ENCODE data around the gene MTMR12.

MTMR12 gene

DNA sequence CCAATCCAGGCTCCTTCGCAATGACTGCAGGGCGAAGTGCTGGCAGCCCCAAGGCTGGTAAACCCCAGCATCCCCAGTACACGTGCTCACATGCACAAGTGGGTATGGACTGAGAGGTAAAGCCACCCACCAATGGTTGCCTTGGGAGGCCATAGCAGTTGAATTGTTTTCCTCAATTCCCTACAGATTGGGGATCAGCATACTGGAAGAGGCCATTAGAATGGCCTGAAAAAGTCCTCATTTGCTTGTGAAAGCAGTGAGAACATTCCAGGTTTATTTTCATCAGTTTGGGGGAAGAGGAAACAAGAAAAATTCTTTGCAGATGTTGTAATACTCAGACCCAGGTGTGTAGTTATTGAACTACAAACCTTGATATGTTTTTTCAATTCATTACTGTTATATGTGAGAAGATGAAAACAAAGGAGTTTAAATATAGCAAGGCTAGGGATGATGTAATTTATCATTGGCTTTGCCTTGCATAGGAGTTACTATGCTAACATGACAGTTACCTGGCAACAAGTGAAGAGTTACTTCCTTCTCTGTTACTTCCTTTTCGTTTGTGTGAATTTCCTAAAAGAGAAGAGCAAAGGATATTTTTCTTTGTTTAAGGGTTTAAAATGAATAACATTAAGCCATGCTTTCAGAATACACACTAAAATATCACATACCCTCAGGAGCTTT, 36.4 kb downstream of the MTMR12 start:
- DNase-seq (ENCODE audit: low read depth in 4 of 4, low spot score in 1 of 4) = no peak

DNA sequence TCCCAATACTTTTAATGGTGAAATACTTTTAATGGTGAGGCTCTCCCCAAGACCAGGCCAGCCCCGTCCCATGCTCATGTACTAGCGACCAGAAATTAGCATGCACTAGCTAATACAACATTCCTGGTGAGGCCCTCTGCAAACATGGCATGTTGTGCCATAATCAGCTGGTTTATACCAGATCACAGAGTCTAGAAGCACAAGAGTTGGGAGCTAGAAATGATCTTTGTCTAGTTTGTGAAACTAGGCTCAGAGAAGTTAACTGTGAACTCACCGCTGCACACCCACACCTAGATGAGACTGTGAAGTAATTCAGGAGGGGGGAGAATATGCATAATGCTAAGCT, 37.4 kb downstream of the MTMR12 start:
- DNase-seq (ENCODE audit: low read depth in 4 of 4, low spot score in 1 of 4) = no peak

DNA sequence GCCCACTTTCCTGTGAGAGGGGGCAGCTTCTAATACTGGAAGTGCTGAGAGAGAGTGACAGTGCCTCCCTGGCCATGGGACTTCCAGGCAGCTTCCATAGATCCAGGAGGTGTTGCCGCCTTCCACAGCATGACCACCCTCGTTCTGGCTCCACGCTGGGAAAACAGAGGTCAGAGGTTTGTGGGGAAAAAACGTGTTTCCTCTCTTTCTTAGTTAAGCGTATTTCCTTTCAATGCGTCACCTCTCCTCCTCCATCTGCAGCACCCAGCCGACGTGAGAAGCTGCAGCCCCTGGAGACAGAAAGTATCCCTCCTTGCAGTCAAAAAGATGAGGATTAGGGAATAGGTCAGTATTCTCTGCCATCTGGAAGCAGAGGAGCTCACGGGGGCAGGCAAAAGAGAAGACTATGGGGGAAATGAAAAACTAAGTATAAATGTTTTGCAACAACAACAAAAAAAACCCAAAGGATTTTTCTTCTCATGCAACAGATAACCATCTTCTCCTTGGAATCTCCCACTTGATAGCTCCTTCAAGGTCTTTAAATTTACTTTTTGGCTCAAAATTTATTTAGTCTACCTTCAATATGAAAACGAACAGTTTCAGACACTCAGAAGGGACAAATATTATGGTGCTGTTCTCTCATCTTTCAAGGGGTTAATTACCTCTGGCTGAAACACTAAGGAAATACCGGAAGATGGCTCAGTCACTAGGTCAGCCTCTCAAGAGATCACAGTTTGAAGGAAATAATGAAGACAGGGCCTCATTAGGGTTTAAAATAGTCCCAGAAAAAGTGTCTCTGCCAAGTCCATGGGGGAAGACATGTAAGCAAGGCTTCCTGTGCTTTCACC, 38.0 kb downstream of the MTMR12 start:
- no peak for DNase-seq (ENCODE audit: low read depth in 4 of 4, low spot score in 1 of 4)

DNA sequence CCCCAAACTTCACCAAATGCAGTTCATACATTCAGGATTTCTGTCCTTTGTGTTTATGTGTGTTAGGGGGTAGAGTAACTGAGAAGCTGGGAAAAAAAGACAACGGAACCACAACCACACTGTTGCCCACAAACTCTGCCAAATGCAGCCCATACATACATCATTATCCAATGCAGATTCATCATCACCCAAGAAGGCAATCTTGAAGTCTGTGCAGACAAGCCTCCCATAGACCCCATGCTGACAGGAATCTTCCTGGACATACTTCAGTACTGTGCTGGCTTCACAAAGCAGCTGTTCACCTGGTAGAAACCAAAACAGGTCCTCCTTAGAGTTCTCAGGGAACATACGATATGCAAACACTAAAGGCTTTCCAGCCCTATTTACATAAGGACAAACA, 38.9 kb downstream of the MTMR12 start:
- no peak for DNase-seq (ENCODE audit: low read depth in 4 of 4, low spot score in 1 of 4)

DNA sequence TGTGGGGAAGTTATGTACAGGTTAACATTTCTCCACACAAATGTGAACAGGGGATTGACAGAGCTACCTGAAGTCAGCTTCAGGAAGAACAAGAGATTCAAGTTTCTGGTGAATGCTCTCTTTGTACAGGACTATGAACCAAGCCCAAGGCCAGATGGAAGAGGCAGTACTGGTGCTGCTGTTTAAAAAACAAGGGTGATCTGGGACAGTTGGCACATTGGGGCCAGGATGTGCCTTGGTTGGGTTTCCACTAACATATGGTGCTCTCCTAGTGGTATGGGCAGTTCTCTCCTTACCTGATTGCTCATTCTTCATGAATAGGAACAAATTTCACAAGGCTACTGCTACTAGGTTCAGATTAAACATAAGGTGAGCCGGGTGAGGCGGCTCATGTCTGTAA, 40.0 kb downstream of the MTMR12 start:
- DNase-seq (ENCODE audit: low read depth in 4 of 4, low spot score in 1 of 4) = no peak

DNA sequence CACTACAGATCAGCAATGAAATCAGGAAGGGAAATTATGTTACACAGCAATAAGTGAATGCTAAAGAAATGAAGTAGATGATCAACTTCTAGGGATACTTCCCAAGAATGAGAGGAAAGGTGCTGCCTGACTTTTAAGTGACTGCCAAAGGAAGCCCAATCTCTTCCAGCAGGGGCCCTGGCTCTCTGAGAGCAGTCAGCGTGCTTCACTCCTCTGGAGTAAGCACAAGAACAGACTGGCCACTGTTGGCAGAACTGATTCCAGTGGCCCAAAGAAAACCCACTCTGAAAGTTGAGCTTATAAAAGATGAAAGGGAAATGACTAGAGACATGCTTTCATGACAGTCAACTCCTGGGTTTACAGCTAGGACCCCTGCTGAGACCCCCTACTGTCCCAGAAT, 41.8 kb downstream of the MTMR12 start:
- no peak for DNase-seq (ENCODE audit: low read depth in 4 of 4, low spot score in 1 of 4)

DNA sequence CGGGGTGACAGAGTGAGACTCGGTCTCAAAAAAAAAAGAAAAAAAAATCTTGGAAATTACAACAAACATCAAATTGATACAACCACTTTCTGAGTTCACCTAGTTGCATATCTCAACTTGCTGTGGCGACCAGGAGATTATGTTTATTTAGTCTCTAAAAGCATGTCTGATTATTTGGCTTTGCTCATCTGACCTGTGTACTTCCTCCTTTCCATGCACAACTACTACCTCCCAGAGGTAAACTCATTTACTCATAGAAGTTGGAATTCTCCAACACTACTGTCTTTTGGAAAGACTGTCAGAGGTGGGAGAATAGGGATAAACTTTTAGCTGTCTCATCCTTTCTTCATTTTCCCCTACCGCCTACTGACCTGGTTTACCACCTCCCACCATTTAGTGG, 42.6 kb downstream of the MTMR12 start:
- DNase-seq (ENCODE audit: low read depth in 4 of 4, low spot score in 1 of 4) = no peak

DNA sequence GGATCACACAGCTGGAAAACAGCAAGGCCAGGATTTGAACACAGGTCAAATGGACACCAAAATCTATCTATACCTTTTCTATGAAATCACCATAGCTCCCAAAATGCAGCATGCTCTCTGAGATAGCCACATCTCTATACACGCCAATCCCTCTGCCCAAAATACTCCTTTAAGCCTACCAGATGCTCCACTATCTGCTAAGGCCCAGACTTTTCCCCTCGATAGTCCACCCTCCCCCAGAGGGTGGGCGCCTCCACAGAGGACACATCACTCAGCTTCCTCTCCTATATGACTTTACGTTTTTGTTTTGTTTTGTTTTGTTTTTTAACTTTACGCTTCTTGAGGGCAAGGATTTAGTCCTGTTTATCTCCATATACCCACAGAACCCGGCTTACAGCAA, 46.8 kb downstream of the MTMR12 start:
- no peak for DNase-seq (ENCODE audit: low read depth in 4 of 4, low spot score in 1 of 4)

DNA sequence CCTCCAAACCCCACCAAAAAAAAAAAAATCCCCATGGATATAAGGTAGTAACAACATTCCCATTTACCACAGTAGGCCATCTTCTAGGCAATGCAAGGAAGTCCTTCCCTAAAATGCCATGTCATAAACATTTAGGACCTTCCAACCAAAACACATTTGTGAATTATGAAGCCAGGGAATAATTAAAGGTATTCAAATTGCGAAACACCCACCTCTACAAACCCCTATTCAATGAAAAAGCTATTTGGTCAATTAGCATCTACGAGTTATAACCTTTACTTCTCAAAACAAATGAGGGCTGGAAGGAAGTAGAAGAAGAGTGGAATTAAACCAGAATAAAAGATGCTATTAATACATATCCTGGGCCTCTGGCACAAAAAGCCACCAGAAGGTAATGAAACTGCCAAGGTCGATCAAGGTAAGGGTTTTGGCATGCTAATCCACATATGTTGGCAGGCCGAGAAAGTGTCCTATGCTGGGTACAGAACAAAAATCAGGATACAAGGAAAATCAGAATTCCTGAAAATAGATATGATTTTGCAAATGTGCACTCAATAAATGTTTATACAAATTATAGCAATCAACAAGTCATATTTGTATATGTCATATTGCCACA, 47.7 kb downstream of the MTMR12 start:
- no peak for DNase-seq (ENCODE audit: low read depth in 4 of 4, low spot score in 1 of 4)

DNA sequence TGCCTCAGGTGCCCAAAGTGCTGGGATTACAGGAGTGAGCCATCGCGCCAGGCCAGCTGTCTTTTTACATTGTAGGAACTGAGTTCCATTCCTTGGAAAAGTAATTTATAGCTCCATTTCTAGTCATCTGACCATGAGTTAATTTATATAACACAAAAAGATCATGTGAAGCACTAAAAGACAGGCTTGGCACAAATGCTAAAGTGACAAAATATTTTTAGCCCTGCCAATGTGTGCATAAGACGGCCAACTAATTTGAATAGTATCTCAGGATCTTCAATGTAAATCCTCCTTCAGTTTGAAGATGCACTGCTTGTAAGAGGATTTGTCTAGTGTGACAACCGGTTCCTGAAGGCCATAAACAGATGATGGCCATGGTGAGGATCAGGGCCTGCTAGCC, 49.1 kb downstream of the MTMR12 start:
- DNase-seq (ENCODE audit: low read depth in 4 of 4, low spot score in 1 of 4) = no peak

DNA sequence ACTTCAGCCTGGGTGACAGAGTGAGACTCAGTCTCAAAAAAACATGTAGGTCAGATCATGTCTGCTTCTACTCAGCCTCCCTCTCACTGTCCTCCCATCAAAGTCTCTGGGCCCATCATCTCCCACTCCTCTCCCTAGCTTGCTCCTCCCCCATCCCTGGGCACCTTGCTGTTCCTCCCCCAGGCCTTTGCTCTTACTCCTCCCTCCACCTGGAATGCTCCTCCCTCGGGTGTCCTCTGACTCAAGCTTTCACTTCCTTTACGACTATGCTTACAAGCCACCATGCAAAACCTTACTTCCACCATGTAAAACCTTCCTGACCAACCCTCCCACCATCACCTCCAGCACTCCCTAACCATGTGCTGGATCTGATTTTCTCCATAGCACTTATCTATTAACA, 51.5 kb downstream of the MTMR12 start:
- DNase-seq (ENCODE audit: low read depth in 4 of 4, low spot score in 1 of 4) = no peak

DNA sequence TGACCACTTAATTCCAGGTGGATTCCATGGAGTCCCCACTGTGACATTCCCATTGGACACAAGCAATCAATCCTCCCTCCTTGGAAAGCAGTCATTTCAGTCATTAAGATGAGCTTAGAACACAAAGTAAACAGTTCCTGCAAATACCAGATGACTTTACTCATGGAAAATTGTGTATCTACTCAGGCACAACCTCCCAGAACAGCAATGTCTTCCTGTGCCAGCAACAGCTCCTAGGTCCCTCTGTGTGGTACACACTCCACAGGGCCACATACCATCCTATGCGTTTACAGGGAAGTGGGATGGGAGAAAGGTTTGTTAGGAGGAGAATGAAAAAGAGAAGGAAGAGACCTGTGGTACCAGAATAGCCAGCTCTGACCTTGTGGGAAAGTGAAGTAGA, 53.7 kb downstream of the MTMR12 start:
- DNase-seq (ENCODE audit: low read depth in 4 of 4, low spot score in 1 of 4) = no peak

DNA sequence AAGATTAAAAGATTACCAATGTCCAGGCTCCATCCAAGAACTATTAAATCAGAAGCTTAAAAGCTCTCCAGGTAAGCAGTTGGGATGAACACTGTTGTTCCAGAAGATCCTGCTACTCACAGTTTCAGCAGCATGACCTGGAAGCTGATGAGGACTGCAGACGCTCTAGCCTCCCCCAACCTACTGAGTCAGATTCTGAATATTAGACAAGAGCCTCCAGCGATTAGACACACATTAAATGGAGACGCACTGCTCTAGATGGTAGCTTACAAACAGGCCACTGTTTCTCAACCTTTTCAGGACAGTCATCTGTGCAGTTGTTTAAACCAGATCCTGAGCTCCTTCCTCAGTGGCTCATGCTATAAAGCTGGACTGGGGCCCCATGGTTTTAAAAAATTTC, 54.3 kb downstream of the MTMR12 start:
- no peak for DNase-seq (ENCODE audit: low read depth in 4 of 4, low spot score in 1 of 4)

DNA sequence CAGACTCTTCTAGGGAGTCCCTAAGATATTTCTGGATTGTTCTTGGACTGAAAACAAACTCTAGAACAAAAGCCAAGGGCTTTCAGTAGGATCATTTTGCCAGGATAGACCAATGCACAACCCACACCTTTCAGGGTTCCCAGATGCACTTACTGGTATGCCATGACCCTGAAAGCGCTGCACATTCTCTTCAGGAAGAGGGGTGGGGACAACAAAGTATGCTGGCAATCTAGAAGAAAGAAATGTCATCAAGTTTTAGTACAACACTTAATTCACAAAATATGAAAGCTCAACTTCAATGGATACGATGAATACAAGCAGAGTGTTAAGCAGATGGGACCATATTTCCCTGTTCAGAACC, 57.2 kb downstream of the MTMR12 start:
- DNase-seq (ENCODE audit: low read depth in 4 of 4, low spot score in 1 of 4) = no peak

DNA sequence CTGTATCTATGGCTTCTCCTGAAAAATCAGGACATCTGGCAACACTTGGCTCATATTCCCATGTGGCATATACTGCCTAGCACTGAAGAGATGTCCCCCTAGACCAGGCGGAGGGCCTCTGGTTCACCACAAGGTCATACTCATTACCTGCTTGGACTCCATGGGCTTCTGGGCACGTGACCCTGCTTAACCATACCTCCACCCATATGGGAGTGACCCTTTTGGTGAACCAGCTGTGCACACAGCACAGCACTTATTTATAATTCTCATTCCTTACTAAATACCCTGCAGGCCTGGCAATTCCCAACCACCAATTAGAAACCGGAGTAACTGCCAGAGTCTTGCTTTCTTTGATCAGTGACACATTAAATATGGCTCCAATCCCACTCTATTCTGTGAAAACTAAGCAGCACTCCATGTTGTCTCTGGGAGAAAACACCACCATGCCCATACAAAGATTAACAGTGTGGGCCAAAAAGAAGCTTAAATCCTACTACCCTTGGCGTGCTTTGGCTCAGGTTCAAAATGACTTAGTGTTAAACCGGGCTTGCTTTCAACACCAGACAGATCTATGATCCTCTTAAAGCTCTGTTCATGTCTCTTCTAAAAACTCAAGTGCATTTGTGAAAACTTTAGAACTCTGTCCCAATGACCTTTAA, 57.7 kb downstream of the MTMR12 start:
- no peak for DNase-seq (ENCODE audit: low read depth in 4 of 4, low spot score in 1 of 4)

DNA sequence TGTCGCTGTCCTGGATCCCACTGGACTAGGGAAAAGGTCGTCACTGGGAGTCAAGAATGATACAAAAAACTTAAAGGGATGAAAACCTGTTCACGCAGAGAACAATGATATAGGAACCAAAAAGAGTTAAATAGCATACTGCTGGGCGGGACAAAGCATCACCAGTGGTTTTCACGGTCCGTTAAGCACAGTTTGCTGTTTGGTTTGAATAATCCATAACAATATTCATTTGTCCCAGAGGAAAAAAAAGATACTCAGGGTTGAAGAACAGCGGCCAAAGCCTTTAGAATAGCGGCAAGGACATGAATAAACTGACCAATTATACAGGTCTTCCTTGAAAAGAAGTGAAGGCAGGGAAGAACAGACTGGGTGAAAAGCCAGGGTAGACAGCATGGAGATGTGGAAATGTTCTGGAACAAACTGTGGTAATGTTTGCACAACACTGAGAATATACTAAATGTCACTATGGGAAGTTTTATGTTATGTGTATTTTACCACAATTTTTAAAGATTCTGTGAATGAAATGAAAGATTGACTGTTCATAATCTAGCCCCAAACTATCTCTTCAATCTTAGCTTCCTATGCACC, 60.8 kb downstream of the MTMR12 start:
- DNase-seq (ENCODE audit: low read depth in 4 of 4, low spot score in 1 of 4) = no peak

DNA sequence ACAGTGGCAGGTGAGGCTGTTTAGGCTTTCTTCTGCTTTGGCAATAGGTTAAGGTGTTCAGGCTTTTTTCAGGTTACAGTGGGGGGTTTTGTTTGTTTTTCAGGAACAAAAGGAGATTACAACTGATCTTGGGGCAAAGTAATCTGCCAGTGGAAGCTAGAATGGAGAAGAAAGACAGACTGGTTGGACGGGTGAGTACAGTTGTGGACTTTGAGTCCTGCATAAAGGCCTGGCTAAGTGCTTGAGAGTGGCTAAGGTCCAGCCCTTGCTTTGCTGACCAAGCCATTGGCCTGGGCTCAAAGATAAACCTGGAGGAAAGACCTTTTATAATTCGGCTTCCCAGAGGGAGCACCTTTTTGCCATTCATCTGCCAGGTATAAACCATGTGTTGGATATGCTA, 63.1 kb downstream of the MTMR12 start:
- DNase-seq (ENCODE audit: low read depth in 4 of 4, low spot score in 1 of 4) = no peak

DNA sequence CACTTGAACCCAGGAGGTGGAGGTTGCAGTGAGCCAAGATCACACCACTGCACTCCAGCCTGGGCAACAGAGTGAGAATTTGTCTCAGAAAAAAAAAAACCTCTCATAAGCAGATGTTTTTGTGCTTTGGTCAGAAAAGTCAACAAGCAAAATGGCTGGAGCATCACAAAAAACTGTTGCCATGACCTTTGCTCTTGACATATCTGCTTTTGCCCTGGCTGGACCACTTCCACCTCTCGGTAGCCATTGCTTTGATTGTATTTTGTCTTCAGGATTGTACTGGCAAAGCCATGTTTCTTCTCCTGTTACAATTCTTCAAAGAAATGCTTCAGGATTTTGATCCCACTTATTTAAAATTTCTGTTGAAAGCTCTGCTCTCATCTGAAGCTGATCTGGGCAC, 67.0 kb downstream of the MTMR12 start:
- DNase-seq (ENCODE audit: low read depth in 4 of 4, low spot score in 1 of 4) = no peak

DNA sequence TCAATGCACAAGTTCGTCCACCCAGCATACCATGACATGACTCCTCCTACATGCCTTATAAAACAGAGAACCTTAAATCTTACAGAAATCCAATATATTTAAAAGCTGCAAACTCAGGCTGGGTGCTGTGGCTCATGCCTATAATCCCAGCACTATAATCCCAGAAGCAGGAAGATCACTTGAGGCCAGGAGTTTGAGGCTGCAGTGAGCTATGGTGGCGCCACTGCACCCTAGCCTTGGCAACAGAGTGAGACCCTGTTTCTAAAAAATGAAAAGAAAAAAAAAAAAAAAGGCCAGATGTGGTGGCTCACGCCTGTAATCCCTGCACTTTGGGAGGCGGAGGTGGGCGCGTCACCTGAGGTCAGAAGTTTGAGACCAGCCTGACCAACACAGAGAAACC, 68.7 kb downstream of the MTMR12 start:
- no peak for DNase-seq (ENCODE audit: low read depth in 4 of 4, low spot score in 1 of 4)

DNA sequence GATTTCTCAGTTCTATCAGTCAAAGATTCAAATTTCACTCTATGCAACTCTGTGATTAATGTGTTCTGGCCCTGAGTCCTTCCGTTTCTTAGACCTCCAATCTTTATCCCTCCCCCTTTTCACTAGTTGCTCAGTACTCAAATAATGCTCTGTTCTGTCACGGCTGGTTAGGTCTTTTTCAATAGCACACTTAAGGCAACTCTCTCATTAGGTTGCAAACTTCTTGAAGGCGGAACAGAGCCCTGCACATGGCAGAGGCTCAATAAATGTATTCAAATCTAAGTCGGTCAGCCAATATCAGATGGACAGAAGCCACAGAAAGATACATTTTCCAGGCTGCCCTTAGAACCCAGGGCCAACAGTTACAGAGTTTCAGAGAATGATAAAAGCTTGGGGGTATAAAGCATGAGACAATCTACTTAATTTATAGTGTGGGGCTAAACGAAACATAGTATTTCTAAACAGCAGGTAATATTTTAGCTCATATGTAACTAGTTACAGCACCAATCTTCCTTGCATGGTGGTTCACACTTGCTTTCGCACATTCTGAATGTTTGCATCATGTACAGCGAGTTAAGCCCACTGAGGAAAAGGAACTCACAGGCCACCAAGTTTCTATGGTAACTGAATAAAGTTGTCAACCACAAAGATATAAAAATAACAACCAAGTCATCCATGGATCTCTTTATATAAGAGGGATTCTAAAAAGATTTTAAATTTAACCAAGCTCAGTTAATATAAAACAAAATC, 71.5 kb downstream of the MTMR12 start:
- no peak for DNase-seq (ENCODE audit: low read depth in 4 of 4, low spot score in 1 of 4)

DNA sequence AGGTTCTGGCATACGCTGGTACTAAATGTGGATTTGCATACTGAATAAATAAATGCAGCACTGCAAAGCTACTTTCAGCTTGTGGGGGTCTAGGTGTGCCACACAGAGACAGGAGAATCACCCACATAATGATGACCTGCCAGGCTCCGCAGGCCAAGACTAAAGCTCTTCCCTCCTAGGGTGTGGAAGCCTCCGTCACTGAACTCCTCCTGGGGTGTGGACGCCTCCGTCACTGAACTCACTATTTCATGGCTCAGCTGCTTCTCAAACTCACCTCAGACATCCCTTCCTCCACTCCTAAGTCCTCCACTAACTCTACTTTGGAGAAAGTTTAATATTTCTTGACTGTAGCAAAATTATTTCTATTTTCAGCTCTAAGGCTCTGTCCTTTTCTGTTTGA, 73.4 kb downstream of the MTMR12 start:
- no peak for DNase-seq (ENCODE audit: low read depth in 4 of 4, low spot score in 1 of 4)
